Neural progenitor cell (in vitro differentiated cells): ENCODE data around the gene SERP2. TPM values are rescaled to one million over a fixed set of nuclear protein-coding genes. Genes with fewer than 3 reads are reported as not detected.

Experiments used
- DNase-seq: peaks from one replicate; pipeline ENCODE4 v3.0.0-alpha.2; 2016; ENCODE audit warnings: low spot score
- H2AFZ ChIP-seq: fragments of 200-600 bp; sonication (generic); replicated peaks from 2 replicates; pipeline ENCODE4 v1.6.1; 2016; ENCODE audit warnings: antibody characterized with exemption
- H3F3A ChIP-seq: fragments of 200-600 bp; sonication (generic); 2 replicates; pipeline ENCODE4 v1.6.1; 2016; ENCODE audit warnings: antibody characterized with exemption, low read depth
- H3K27ac ChIP-seq: fragments of 200-600 bp; sonication (generic); 2 replicates; pipeline ENCODE4 v1.5.1; 2016; ENCODE audit warnings: mild to moderate bottlenecking
- H3K27me3 ChIP-seq: fragments of 200-600 bp; sonication (generic); 2 replicates; pipeline ENCODE4 v1.6.1; 2016; ENCODE audit warnings: mild to moderate bottlenecking, moderate library complexity
- H3K36me3 ChIP-seq: fragments of 200-600 bp; sonication (generic); 2 replicates; pipeline ENCODE4 v1.5.1; 2016
- H3K4me1 ChIP-seq: fragments of 200-600 bp; sonication (generic); 2 replicates; pipeline ENCODE4 v1.6.1; 2016; ENCODE audit warnings: mixed run types
- H3K4me2 ChIP-seq: fragments of 200-600 bp; sonication (generic); 2 replicates; pipeline ENCODE4 v1.6.1; 2016
- H3K4me3 ChIP-seq: fragments of 200-600 bp; sonication (generic); 2 replicates; pipeline ENCODE4 v1.5.1; 2016
- H3K79me2 ChIP-seq: fragments of 200-600 bp; sonication (generic); 2 replicates; pipeline ENCODE4 v1.6.1; 2016; ENCODE audit warnings: low read depth
- H3K9ac ChIP-seq: fragments of 200-600 bp; sonication (generic); 2 replicates; pipeline ENCODE4 v1.6.1; 2016
- H3K9me3 ChIP-seq: fragments of 200-600 bp; sonication (generic); 2 replicates; pipeline ENCODE4 v1.5.1; 2016; ENCODE audit warnings: low read depth
- H4K20me1 ChIP-seq: fragments of 200-600 bp; sonication (generic); 2 replicates; pipeline ENCODE4 v1.6.1; 2016; ENCODE audit warnings: low read depth
- H3K27ac Mint-ChIP-seq: 3 replicates; pipeline ENCODE4 v1.8.0; 2021; ENCODE audit warnings: mixed read lengths
- H3K27me3 Mint-ChIP-seq: 2 replicates; pipeline ENCODE4 v1.8.0; 2022; ENCODE audit warnings: low read depth, mild to moderate bottlenecking, inconsistent platforms, moderate library complexity, mixed read lengths; ENCODE audit not compliant: insufficient read depth
- H3K36me3 Mint-ChIP-seq: 3 replicates; pipeline ENCODE4 v1.8.0; 2021; ENCODE audit warnings: mixed read lengths
- H3K4me1 Mint-ChIP-seq: 3 replicates; pipeline ENCODE4 v1.8.0; 2021; ENCODE audit warnings: mixed read lengths
- H3K4me3 Mint-ChIP-seq: 3 replicates; pipeline ENCODE4 v1.8.0; 2021; ENCODE audit warnings: mild to moderate bottlenecking, moderate library complexity, mixed read lengths
- H3K9me3 Mint-ChIP-seq: 3 replicates; pipeline ENCODE4 v1.8.0; 2020; ENCODE audit warnings: mixed read lengths
- CTCF ChIP-seq: fragments of 200-600 bp; sonication (generic); IDR thresholded peaks from 2 replicates; pipeline ENCODE4 v1.5.1; 2017; ENCODE audit warnings: antibody characterized with exemption, mild to moderate bottlenecking
- EZH2 ChIP-seq: fragments of 200-600 bp; sonication (generic); IDR thresholded peaks from 2 replicates; pipeline ENCODE4 v1.6.1; 2017; ENCODE audit warnings: antibody characterized with exemption, mild to moderate bottlenecking, moderate library complexity
- EZH2phosphoT487 ChIP-seq: fragments of 200-600 bp; sonication (generic); IDR thresholded peaks from 2 replicates; pipeline ENCODE4 v1.6.1; 2017; ENCODE audit warnings: antibody characterized with exemption
- total RNA-seq: library from RNA; depleted of rRNA; stranded (reverse); fragments of >200 nt; gene quantifications from 2 replicates; pipeline ENCODE4 v1.2.3, GENCODE V29; 2015; ENCODE audit warnings: low replicate concordance

Gene SERP2
- total RNA-seq, 1 donor from 2014 or later = 8.1 TPM

GRCh38 chr13:44409595-44409994 lies 36.0 kb downstream of the SERP2 start:
- Histone ChIP-seq H3K36me3 (no peaks in the 10 kb centered on the region), H3K27me3 (no peaks in the 10 kb centered on the region), H3K4me2 (no peak overlapping the region), H3K27ac (no peak overlapping the region), H4K20me1 (no peaks in the 10 kb centered on the region), H2AFZ (no peak overlapping the region), H3F3A (peaks cover 10% of the 10 kb centered on the region), H3K79me2 (no peaks in the 10 kb centered on the region), H3K9me3 (no peaks in the 10 kb centered on the region), H3K4me1 (peaks cover 16% of the 10 kb centered on the region), H3K9ac (no peak overlapping the region), H3K4me3 (no peak overlapping the region)
- peaks cover 6% of the 10 kb centered on the region for H3K9me3 Mint-ChIP-seq
- H3K4me3 Mint-ChIP-seq = no peak overlapping the region
- no peaks in the 10 kb centered on the region for H3K36me3 Mint-ChIP-seq
- DNase-seq = no peak
- H3K27me3 Mint-ChIP-seq = peaks cover 6% of the 10 kb centered on the region
- peaks cover 38% of the 10 kb centered on the region for H3K4me1 Mint-ChIP-seq
- H3K27ac Mint-ChIP-seq = no peak overlapping the region
- no peak for TF ChIP-seq CTCF

GRCh38 chr13:44410328-44410859 lies 36.8 kb downstream of the SERP2 start:
- H3K9ac ChIP-seq = no peak overlapping the region
- no peak for DNase-seq
- H3K27me3 ChIP-seq = no peaks in the 10 kb centered on the region
- H3K4me1 ChIP-seq = peaks cover 8% of the 10 kb centered on the region
- peaks cover 6% of the 10 kb centered on the region for H3F3A ChIP-seq
- peak overlapping the region; percentile 82 for H3K27ac Mint-ChIP-seq
- H3K9me3 Mint-ChIP-seq = peaks cover 8% of the 10 kb centered on the region
- H3K27me3 Mint-ChIP-seq = peaks cover 7% of the 10 kb centered on the region
- no peak overlapping the region for H3K4me2 ChIP-seq
- H3K27ac ChIP-seq = no peak overlapping the region
- TF ChIP-seq EZH2phosphoT487 (no peak), CTCF (no peak), EZH2 (no peak)
- H3K36me3 Mint-ChIP-seq = no peaks in the 10 kb centered on the region
- no peaks in the 10 kb centered on the region for H3K36me3 ChIP-seq
- H3K4me1 Mint-ChIP-seq = peaks cover 37% of the 10 kb centered on the region
- H3K9me3 ChIP-seq = no peaks in the 10 kb centered on the region
- no peak overlapping the region for H2AFZ ChIP-seq
- H3K4me3 Mint-ChIP-seq = peak overlapping the region; percentile 69
- no peaks in the 10 kb centered on the region for H4K20me1 ChIP-seq
- H3K4me3 ChIP-seq = no peak overlapping the region
- H3K79me2 ChIP-seq = no peaks in the 10 kb centered on the region

GRCh38 chr13:44411841-44412240 lies 38.2 kb downstream of the SERP2 start:
- Histone ChIP-seq H3K79me2 (no peaks in the 10 kb centered on the region), H3K27me3 (no peaks in the 10 kb centered on the region), H3K4me1 (no peaks in the 10 kb centered on the region), H2AFZ (peak overlapping the region; percentile 57), H3K9ac (no peak overlapping the region), H3K36me3 (no peaks in the 10 kb centered on the region), H3K4me3 (no peak overlapping the region), H4K20me1 (no peaks in the 10 kb centered on the region), H3K27ac (no peak overlapping the region), H3F3A (no peaks in the 10 kb centered on the region), H3K9me3 (no peaks in the 10 kb centered on the region), H3K4me2 (no peak overlapping the region)
- H3K27ac Mint-ChIP-seq = peak overlapping the region; percentile 38
- H3K36me3 Mint-ChIP-seq = no peaks in the 10 kb centered on the region
- peaks cover 9% of the 10 kb centered on the region for H3K27me3 Mint-ChIP-seq
- H3K4me3 Mint-ChIP-seq = no peak overlapping the region
- DNase-seq = no peak
- peaks cover 43% of the 10 kb centered on the region for H3K4me1 Mint-ChIP-seq
- peaks cover 13% of the 10 kb centered on the region for H3K9me3 Mint-ChIP-seq
- TF ChIP-seq EZH2 (no peak), CTCF (no peak), EZH2phosphoT487 (no peak)
